ENCODE measurements around the gene TSC22D1.

The TSC22D1 gene

DNA sequence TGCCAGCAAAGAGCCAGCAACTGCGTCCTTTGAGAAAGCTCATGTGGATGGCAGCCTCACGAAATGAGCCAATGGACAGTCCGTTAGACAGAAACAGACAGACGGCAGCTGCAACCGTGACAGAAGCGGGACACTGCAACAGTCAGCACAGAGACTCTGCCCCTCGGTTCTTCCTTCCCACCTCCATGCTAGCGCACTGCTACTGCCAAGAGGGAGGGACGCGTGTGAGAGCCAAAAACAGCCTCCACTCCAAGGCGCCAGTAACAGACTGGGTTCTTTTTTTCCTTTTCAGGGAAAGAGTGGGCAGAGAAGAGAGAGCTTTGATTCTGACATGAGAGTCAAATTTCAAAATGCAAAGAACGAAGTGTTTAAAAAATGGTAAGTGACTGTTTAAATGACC lies 125.0 kb downstream of the TSC22D1 start:
- Histone ChIP-seq H4K5ac (ENCODE audit: low read length) (no peak overlapping the region), H3K23ac (ENCODE audit: low read length) (no peak overlapping the region), H3K4me3 (ENCODE audit: low read length) (no peak overlapping the region), H3K27ac (ENCODE audit: low read depth, low read length) (no peak overlapping the region), H3K27me3 (ENCODE audit: insufficient read depth, low read length, poor library complexity) (no peaks in the 10 kb centered on the region), H4K8ac (ENCODE audit: low read depth, low read length) (no peak overlapping the region), H3K9ac (ENCODE audit: low read length) (no peak overlapping the region), H3K79me2 (ENCODE audit: control insufficient read depth, insufficient read depth, low read length) (no peaks in the 10 kb centered on the region), H3K4me1 (ENCODE audit: control insufficient read depth, low read depth, low read length) (no peaks in the 10 kb centered on the region), H3K4ac (ENCODE audit: low read depth, low read length) (no peak overlapping the region), H3K56ac (ENCODE audit: low read length) (no peak overlapping the region), H2AK5ac (ENCODE audit: low read length) (no peak overlapping the region), H2BK15ac (replicated peaks; ENCODE audit: low read depth) (no peak overlapping the region), H3K4me2 (ENCODE audit: low read length) (no peak overlapping the region), H3K36me3 (ENCODE audit: control insufficient read depth, insufficient read depth, low read length) (no peaks in the 10 kb centered on the region), H2BK120ac (ENCODE audit: low read depth, low read length) (no peak overlapping the region), H2BK5ac (ENCODE audit: low read length) (no peak overlapping the region), H3K18ac (ENCODE audit: low read length) (no peak overlapping the region), H3K79me1 (ENCODE audit: low read length) (peaks cover 9% of the 10 kb centered on the region)
- no peak for DNase-seq
- no CpG with 5 or more reads among the region's 12 CpGs for WGBS (ENCODE audit: extremely low coverage, insufficient coverage, low lambda C conversion rate)

DNA sequence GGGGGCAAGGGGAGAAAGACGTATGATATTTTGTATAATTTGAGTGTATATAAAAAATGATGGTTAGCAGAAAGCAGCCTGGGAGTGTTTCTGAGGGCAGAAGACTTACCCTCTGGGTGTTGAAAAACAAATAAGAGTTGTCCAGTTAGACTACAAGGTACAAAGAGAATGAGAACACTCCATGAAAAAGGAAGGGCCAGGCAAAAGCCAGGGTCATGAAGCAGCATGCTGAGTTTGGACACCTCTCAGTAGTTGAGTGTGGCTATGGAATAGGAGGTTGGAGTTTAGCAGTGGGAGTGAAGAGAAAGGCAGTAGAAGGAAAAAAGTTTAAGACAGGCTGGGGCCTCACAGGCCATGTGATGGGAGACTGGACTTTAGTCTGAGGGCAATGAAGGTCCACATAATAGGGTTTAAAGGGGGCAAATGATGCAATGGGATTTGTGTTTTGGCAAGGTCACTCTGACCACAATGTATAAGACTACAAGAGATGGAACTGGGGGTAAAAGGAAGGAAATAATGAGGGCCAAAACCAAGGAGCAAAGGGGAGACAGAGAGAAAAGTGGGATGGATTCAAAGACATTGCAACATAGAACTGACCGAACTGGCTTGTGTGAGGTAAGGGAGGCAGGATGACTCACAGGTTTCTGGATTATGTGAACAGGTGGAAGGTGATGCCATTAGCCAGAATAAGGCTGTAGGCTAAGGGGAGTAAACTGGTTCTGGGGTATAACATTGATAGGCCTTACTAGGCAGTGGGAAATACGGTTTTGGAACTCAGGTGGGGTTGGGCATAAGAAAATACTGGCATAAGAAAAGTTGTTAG lies 125.9 kb downstream of the TSC22D1 start:
- no peak overlapping the region for H3K27ac ChIP-seq (ENCODE audit: low read depth, low read length)
- WGBS (ENCODE audit: extremely low coverage, insufficient coverage, low lambda C conversion rate): no CpG with 5 or more reads among the region's 3 CpGs
- no peak overlapping the region for H3K4ac ChIP-seq (ENCODE audit: low read depth, low read length)

DNA sequence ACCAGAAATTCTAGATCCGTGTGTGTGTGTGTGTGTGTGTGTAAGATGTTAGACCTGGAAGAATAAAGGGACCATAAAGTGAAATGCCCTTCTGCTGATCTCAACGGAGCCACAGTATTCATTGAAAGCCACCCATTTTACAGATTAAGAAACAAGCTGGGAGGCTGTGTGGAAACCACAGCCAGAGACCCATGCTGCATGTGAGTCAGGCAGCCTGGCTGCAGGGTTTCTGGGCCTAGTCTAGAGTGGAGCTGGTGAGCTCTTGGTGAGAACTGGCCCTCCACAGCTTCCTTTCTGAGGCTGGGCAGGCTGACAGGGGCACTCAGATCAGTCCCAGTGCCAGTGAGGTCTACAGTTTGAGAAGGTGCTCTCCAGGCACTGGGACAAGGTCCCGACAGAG lies 127.3 kb downstream of the TSC22D1 start:
- Histone ChIP-seq H3K4me3 (ENCODE audit: low read length) (no peak overlapping the region), H3K9ac (ENCODE audit: low read length) (no peak overlapping the region), H2AK5ac (ENCODE audit: low read length) (no peak overlapping the region), H2BK15ac (replicated peaks; ENCODE audit: low read depth) (no peak overlapping the region), H3K27ac (ENCODE audit: low read depth, low read length) (no peak overlapping the region), H2BK120ac (ENCODE audit: low read depth, low read length) (no peak overlapping the region), H2BK5ac (ENCODE audit: low read length) (no peak overlapping the region), H3K79me1 (ENCODE audit: low read length) (peaks cover 9% of the 10 kb centered on the region), H3K23ac (ENCODE audit: low read length) (no peak overlapping the region), H3K18ac (ENCODE audit: low read length) (no peak overlapping the region), H3K4ac (ENCODE audit: low read depth, low read length) (no peak overlapping the region), H3K36me3 (ENCODE audit: control insufficient read depth, insufficient read depth, low read length) (no peaks in the 10 kb centered on the region), H3K4me1 (ENCODE audit: control insufficient read depth, low read depth, low read length) (no peaks in the 10 kb centered on the region), H4K5ac (ENCODE audit: low read length) (no peak overlapping the region), H3K56ac (ENCODE audit: low read length) (no peak overlapping the region), H3K27me3 (ENCODE audit: insufficient read depth, low read length, poor library complexity) (no peaks in the 10 kb centered on the region), H3K4me2 (ENCODE audit: low read length) (no peak overlapping the region), H3K79me2 (ENCODE audit: control insufficient read depth, insufficient read depth, low read length) (no peaks in the 10 kb centered on the region), H4K8ac (ENCODE audit: low read depth, low read length) (no peak overlapping the region)
- no CpG with 5 or more reads among the region's 3 CpGs for WGBS (ENCODE audit: extremely low coverage, insufficient coverage, low lambda C conversion rate)
- DNase-seq: no peak

More for the DNA sequence above, 125.9 kb downstream of the TSC22D1 start:
- Histone ChIP-seq H3K9ac (ENCODE audit: low read length) (no peak overlapping the region), H4K8ac (ENCODE audit: low read depth, low read length) (no peak overlapping the region), H3K4me1 (ENCODE audit: control insufficient read depth, low read depth, low read length) (no peaks in the 10 kb centered on the region), H4K5ac (ENCODE audit: low read length) (no peak overlapping the region), H3K4me2 (ENCODE audit: low read length) (no peak overlapping the region), H3K18ac (ENCODE audit: low read length) (no peak overlapping the region), H2BK5ac (ENCODE audit: low read length) (no peak overlapping the region), H3K79me1 (ENCODE audit: low read length) (peaks cover 9% of the 10 kb centered on the region), H3K79me2 (ENCODE audit: control insufficient read depth, insufficient read depth, low read length) (no peaks in the 10 kb centered on the region), H3K56ac (ENCODE audit: low read length) (no peak overlapping the region), H2AK5ac (ENCODE audit: low read length) (no peak overlapping the region), H2BK120ac (ENCODE audit: low read depth, low read length) (no peak overlapping the region), H3K36me3 (ENCODE audit: control insufficient read depth, insufficient read depth, low read length) (no peaks in the 10 kb centered on the region), H3K27me3 (ENCODE audit: insufficient read depth, low read length, poor library complexity) (no peaks in the 10 kb centered on the region), H3K23ac (ENCODE audit: low read length) (no peak overlapping the region), H3K4me3 (ENCODE audit: low read length) (no peak overlapping the region), H2BK15ac (replicated peaks; ENCODE audit: low read depth) (no peak overlapping the region)
- no peak for DNase-seq

DNA sequence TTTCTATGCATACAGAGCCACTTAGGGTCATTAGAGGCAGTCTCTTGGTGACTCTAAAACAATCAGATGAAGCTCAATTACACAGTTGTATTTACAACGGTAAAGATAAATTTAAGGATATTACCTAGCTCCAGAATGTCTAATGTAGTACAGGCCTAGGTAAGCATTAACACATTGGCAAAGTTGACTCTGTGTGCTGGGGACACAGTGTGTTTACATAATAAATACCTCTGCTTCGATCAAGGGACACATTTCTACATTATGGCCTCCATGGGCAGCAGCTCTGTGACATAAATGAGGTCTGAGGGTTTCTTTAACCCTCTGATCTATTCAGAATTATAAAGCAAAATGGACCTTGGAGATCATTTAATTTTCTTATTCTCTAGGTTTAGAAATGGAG lies 127.8 kb downstream of the TSC22D1 start:
- no peak overlapping the region for H3K56ac ChIP-seq (ENCODE audit: low read length)
- no peaks in the 10 kb centered on the region for H3K4me1 ChIP-seq (ENCODE audit: control insufficient read depth, low read depth, low read length)
- no peak overlapping the region for H2BK5ac ChIP-seq (ENCODE audit: low read length)
- H3K4ac ChIP-seq (ENCODE audit: low read depth, low read length): no peak overlapping the region
- no peak overlapping the region for H3K27ac ChIP-seq (ENCODE audit: low read depth, low read length)
- H3K27me3 ChIP-seq (ENCODE audit: insufficient read depth, low read length, poor library complexity): no peaks in the 10 kb centered on the region
- H3K9ac ChIP-seq (ENCODE audit: low read length): no peak overlapping the region
- H3K79me2 ChIP-seq (ENCODE audit: control insufficient read depth, insufficient read depth, low read length): no peaks in the 10 kb centered on the region
- H3K79me1 ChIP-seq (ENCODE audit: low read length): peaks cover 9% of the 10 kb centered on the region
- no peak overlapping the region for H3K4me2 ChIP-seq (ENCODE audit: low read length)
- no peak overlapping the region for H3K18ac ChIP-seq (ENCODE audit: low read length)
- H2BK120ac ChIP-seq (ENCODE audit: low read depth, low read length): no peak overlapping the region
- H3K4me3 ChIP-seq (ENCODE audit: low read length): no peak overlapping the region
- DNase-seq: no peak
- no peak overlapping the region for H3K23ac ChIP-seq (ENCODE audit: low read length)
- H2AK5ac ChIP-seq (ENCODE audit: low read length): no peak overlapping the region
- no peaks in the 10 kb centered on the region for H3K36me3 ChIP-seq (ENCODE audit: control insufficient read depth, insufficient read depth, low read length)
- H4K8ac ChIP-seq (ENCODE audit: low read depth, low read length): no peak overlapping the region
- H4K5ac ChIP-seq (ENCODE audit: low read length): no peak overlapping the region
- H2BK15ac ChIP-seq (replicated peaks; ENCODE audit: low read depth): no peak overlapping the region
- WGBS (ENCODE audit: extremely low coverage, insufficient coverage, low lambda C conversion rate): no CpG with 5 or more reads among the region's 2 CpGs

DNA sequence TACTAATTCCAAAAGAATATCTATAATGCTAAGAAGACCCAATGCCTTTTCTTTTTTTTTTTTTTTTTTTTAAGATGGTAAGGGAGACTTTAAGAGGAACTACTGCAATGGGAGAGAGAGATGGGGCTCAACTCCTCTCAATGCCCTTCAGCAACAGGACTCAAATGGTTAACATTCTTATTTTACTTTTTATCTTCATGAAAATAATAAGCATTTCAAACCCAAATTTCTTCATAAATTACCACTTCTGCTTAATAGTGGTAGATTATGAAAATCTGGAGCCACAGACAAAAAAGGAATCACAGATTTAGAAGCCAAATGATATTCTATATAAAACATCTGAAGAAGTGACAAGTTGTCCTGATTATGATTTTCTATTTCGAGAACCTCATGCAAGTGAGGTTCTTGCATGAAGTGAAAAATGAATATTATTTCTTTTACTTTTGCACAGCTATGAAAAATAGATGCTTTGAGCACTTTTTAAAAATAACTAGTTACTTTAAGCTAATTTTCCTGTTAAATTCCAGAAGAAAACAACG lies 128.3 kb downstream of the TSC22D1 start:
- no peak overlapping the region for H3K27ac ChIP-seq (ENCODE audit: low read depth, low read length)
- DNase-seq: no peak
- H3K4me3 ChIP-seq (ENCODE audit: low read length): no peak overlapping the region
- WGBS (ENCODE audit: extremely low coverage, insufficient coverage, low lambda C conversion rate): no CpG with 5 or more reads among the region's 2 CpGs
- no peak overlapping the region for H3K4me2 ChIP-seq (ENCODE audit: low read length)
- no peak overlapping the region for H3K56ac ChIP-seq (ENCODE audit: low read length)
- no peaks in the 10 kb centered on the region for H3K4me1 ChIP-seq (ENCODE audit: control insufficient read depth, low read depth, low read length)
- no peak overlapping the region for H3K18ac ChIP-seq (ENCODE audit: low read length)
- no peak overlapping the region for H4K5ac ChIP-seq (ENCODE audit: low read length)
- no peak overlapping the region for H4K8ac ChIP-seq (ENCODE audit: low read depth, low read length)
- no peak overlapping the region for H2BK120ac ChIP-seq (ENCODE audit: low read depth, low read length)
- no peaks in the 10 kb centered on the region for H3K27me3 ChIP-seq (ENCODE audit: insufficient read depth, low read length, poor library complexity)
- H3K23ac ChIP-seq (ENCODE audit: low read length): no peak overlapping the region
- no peaks in the 10 kb centered on the region for H3K36me3 ChIP-seq (ENCODE audit: control insufficient read depth, insufficient read depth, low read length)
- no peak overlapping the region for H3K9ac ChIP-seq (ENCODE audit: low read length)
- H2AK5ac ChIP-seq (ENCODE audit: low read length): no peak overlapping the region
- peaks cover 9% of the 10 kb centered on the region for H3K79me1 ChIP-seq (ENCODE audit: low read length)
- no peak overlapping the region for H2BK15ac ChIP-seq (replicated peaks; ENCODE audit: low read depth)
- H3K79me2 ChIP-seq (ENCODE audit: control insufficient read depth, insufficient read depth, low read length): no peaks in the 10 kb centered on the region
- H2BK5ac ChIP-seq (ENCODE audit: low read length): no peak overlapping the region
- H3K4ac ChIP-seq (ENCODE audit: low read depth, low read length): no peak overlapping the region

All from mesendoderm (in vitro differentiated cells).